Psoas muscle (tissue), 8 donors: Measurements from ENCODE around the gene ROCK1. TPM values are rescaled to one million over a fixed set of nuclear protein-coding genes. Genes with fewer than 3 reads are reported as not detected.

ENCODE experiments used
- ATAC-seq, 4 donors: fragments of 200-7000 bp; cut with Tn5 transposase; one replicate each; pipeline ENCODE4 v1.9.1; 2020; ENCODE audit warnings: moderate library complexity in 3 of 4, mild to moderate bottlenecking in 2 of 4
- DNase-seq, 2 donors: peaks; one replicate each; pipeline ENCODE4 v3.0.0-alpha.2; 2020
- H3K27ac ChIP-seq: fragments of 200-600 bp; one replicate; pipeline ENCODE4 v1.8.0; 2022
- H3K27me3 ChIP-seq, 3 donors: fragments of 200-600 bp in 1 of 3; one replicate each; pipeline versions ENCODE4 v1.6.1 to v1.8.0; 2013 to 2022; ENCODE audit warnings: low read length in 2 of 3, mild to moderate bottlenecking in 2 of 3, moderate library complexity in 1 of 3; ENCODE audit not compliant: insufficient read depth in 3 of 3
- H3K36me3 ChIP-seq, 2 donors: fragments of 200-600 bp in 1 of 2; one replicate each; pipeline versions ENCODE4 v1.6.1 to v1.8.0; 2013 to 2022; ENCODE audit warnings: low read depth in 1 of 2, mild to moderate bottlenecking in 1 of 2, moderate library complexity in 1 of 2; ENCODE audit not compliant: insufficient read depth in 1 of 2
- H3K4me1 ChIP-seq: fragments of 200-600 bp; one replicate; pipeline ENCODE4 v1.8.0; 2022
- H3K4me3 ChIP-seq: fragments of 200-600 bp; one replicate; pipeline ENCODE4 v1.8.0; 2022; ENCODE audit warnings: mild to moderate bottlenecking
- H3K9me3 ChIP-seq: fragments of 200-600 bp; one replicate; pipeline ENCODE4 v1.8.0; 2022
- WGBS, 3 donors: extraction: QIAGEN DNeasy Blood & Tissue Kit; methylation state at CpG; one replicate each; pipeline versions ENCODE4 v1.1.6 to v1.1.7; 2013; 5-methylcytosine and 5-hydroxymethylcytosine counted together
- intact Hi-C, 2 donors: fragments of 100-400 bp; cut with DNase I; formaldehyde crosslinking; loops; one replicate each; pipeline versions ENCODE4 v1.11.0 to v1.14.2; 2022
- polyA plus RNA-seq, 3 donors: library from polyadenylated mRNA; stranded (reverse); fragments of 200-250 nt; gene quantifications; one replicate each; pipeline ENCODE4 v1.2.3, GENCODE V29; 2013
- total RNA-seq, 4 donors: library from RNA; stranded (reverse); fragmentation: NEBNext Ultra II Directional in 2 of 4; extraction: Animal tissue kit (Norgen Biotek cat#: 25700) in 2 of 4; gene quantifications; one replicate each; pipeline versions ENCODE4 v1.2.1 to v1.2.4, GENCODE V29; 2021 to 2023
- TF ChIP-seq, protein P1 (sequence below): fragments of 200-600 bp; IDR thresholded peaks from one replicate; pipeline ENCODE4 v1.8.0; 2022; ENCODE audit warnings: antibody characterized with exemption
- donor health status: healthy with polysubstance abuse.
- donor health status: DM: no; HTN: no; CAD: no; lungs with moderate emphysema.
- donor health status: Bipolar disorder and iron deficiency.
- donor health status: healthy.
- donor health status: DM: yes; HTN: yes; CAD: no.
- donor health status: DM: no; HTN: no; CAD: no.
- donor health status: DM: no; HTN: no; CAD: no.
- donor health status: DM: yes; HTN: yes; CAD: no.

The ROCK1 gene
- total and polyA plus RNA-seq, 7 donors: 4.9 to 16.0 (median 13.5) TPM

DNA sequence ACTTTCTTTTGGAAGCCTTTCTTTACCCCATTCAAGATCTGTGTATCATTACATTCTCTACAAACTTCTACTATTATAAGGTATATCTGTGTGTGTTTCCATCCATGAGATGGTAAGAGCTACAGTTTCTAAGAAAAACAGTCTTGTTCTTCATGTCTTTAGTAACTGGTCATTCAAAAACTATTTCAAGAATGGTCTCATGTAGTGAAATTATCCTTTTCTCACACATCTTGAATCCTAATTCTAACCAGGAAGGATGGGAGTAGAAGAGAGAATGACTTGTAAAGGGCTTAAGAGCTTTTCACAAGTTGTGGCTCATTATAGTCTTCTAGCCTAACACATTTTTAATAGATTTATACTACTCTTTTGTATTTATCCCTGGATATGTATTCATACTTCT lies 47.3 kb downstream of the ROCK1 start:
- no peaks in the 10 kb centered on the region for H3K36me3 ChIP-seq
- no peak overlapping the region for H3K4me3 ChIP-seq
- H3K9me3 ChIP-seq: no peaks in the 10 kb centered on the region
- DNase-seq (no peak), ATAC-seq (no peak)
- no peaks in the 10 kb centered on the region for H3K4me1 ChIP-seq
- TF ChIP-seq, protein P1, sequence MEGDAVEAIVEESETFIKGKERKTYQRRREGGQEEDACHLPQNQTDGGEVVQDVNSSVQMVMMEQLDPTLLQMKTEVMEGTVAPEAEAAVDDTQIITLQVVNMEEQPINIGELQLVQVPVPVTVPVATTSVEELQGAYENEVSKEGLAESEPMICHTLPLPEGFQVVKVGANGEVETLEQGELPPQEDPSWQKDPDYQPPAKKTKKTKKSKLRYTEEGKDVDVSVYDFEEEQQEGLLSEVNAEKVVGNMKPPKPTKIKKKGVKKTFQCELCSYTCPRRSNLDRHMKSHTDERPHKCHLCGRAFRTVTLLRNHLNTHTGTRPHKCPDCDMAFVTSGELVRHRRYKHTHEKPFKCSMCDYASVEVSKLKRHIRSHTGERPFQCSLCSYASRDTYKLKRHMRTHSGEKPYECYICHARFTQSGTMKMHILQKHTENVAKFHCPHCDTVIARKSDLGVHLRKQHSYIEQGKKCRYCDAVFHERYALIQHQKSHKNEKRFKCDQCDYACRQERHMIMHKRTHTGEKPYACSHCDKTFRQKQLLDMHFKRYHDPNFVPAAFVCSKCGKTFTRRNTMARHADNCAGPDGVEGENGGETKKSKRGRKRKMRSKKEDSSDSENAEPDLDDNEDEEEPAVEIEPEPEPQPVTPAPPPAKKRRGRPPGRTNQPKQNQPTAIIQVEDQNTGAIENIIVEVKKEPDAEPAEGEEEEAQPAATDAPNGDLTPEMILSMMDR: no peak
- H3K27me3 ChIP-seq: no peaks in the 10 kb centered on the region
- intact Hi-C loops: loop anchor here in 1 of 2 donors (10.0 kb wide), 1 partner anchor 50 kb away; the partner anchor contains the start of gene ROCK1
- H3K27ac ChIP-seq: no peak overlapping the region

DNA sequence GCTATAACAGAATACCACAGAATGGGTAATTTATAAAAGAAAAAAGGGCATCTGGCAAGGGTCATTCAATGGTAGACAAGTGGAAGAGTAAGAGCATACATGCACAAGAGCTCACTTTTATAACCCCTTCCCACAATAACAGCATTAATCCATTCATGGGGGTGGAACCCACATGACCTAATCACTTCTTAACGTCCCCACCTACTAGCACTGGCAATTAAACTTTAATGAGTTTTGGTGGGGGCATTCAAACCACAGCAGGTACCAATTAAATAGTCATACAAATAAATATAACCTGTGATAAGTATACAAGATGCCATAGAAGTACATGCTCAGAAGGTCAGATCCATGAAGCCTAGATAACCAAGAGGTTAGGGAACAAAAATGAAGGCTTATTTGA lies 48.6 kb downstream of the ROCK1 start:
- Histone ChIP-seq H3K9me3 (no peaks in the 10 kb centered on the region), H3K4me1 (no peaks in the 10 kb centered on the region), H3K27me3 (no peaks in the 10 kb centered on the region), H3K27ac (no peak overlapping the region), H3K36me3 (no peaks in the 10 kb centered on the region), H3K4me3 (no peak overlapping the region)
- ATAC-seq (no peak), DNase-seq (no peak)
- 52 to 84% (median 56%) methylated on average over 1 of the region's 1 CpG for WGBS, 3 donors
- TF ChIP-seq, protein P1: no peak
- intact Hi-C loops: loop anchor here in 1 of 2 donors (10.0 kb wide), 1 partner anchor 52 kb away; the partner anchor contains the start of gene ROCK1

DNA sequence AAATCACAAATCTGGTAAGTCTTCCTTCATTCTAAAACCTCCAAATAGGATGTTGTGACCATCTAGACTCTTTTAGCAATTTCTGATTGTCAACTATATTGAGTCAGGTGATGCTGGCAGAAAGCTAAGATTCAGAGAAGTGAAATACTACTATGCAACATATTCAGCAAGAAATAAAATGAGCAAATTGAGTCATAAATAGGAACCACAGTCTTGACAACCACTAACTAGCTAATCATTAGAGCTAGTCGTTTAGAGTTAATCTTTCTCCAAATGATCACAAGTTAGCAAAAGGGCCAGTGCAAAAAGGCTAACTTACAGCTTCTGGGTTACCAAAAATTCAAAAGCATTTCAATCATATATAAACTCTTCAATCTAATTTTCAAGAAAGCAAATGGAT lies 54.5 kb downstream of the ROCK1 start:
- WGBS, 3 donors: 91 to 100% (median 92%) methylated on average over 1 of the region's 1 CpG
- Histone ChIP-seq H3K27me3 (no peaks in the 10 kb centered on the region), H3K4me1 (peaks cover 19% of the 10 kb centered on the region)

DNA sequence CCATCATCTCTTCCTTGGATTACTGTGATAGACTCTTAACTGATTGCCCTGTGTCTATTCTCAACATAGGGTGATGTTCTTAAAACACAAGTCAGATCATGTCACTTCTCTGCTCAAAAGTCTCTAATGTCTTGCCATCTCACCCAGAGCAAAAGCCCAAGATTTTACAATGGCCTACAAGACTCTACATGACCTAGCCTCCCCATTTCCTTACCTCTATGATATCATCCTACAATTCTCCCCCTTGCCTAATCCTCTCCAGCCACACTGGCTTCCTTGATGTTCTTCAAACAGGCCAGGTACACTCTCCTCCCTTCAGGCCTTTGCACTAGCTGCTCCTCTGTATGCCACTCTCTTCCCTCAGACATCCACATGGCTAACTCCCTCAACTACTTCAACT lies 55.1 kb downstream of the ROCK1 start:
- DNase-seq (no peak), ATAC-seq (no peak)
- no peak overlapping the region for H3K4me3 ChIP-seq
- no peaks in the 10 kb centered on the region for H3K9me3 ChIP-seq
- intact Hi-C loops: no loop called here
- peaks cover 23% of the 10 kb centered on the region for H3K4me1 ChIP-seq
- TF ChIP-seq, protein P1: no peak
- H3K27me3 ChIP-seq: no peaks in the 10 kb centered on the region
- no peaks in the 10 kb centered on the region for H3K36me3 ChIP-seq
- H3K27ac ChIP-seq: no peak overlapping the region

More for the DNA sequence above, 54.5 kb downstream of the ROCK1 start:
- no peaks in the 10 kb centered on the region for H3K36me3 ChIP-seq
- H3K9me3 ChIP-seq: no peaks in the 10 kb centered on the region
- TF ChIP-seq, protein P1: no peak
- no peak for DNase-seq
- no peak overlapping the region for H3K4me3 ChIP-seq
- intact Hi-C loops: no loop called here
- H3K27ac ChIP-seq: no peak overlapping the region
- ATAC-seq: no peak

DNA sequence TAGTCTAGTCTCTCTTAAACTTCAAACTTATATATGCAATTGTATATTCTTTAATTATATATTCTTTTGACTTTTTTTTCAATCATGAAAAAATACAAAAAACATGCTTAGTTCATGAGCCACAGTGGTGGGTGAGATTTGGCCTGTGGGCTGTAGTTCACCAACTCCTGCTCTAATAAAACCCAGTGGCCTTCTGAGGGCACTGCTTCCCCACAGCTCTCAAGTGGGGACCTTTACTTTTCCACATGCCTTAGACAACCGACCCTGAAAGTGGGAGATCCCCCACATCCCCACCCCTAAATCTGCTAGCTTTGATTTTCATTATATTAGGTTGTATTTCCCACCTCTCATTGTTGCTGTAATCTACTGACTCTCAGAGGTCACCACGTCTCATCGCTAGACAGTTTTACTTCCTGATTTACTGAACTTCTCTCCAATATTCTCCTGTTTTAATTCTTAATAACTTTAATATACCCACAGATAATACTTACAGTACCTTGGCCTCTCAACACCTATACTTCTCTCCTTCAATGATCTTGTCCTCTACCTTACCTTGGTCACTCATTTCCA lies 57.3 kb downstream of the ROCK1 start:
- Histone ChIP-seq H3K27me3 (no peaks in the 10 kb centered on the region), H3K36me3 (no peaks in the 10 kb centered on the region), H3K4me3 (no peak overlapping the region), H3K4me1 (peaks cover 34% of the 10 kb centered on the region), H3K9me3 (no peaks in the 10 kb centered on the region), H3K27ac (no peak overlapping the region)
- DNase-seq (no peak), ATAC-seq (no peak)
- TF ChIP-seq, protein P1: no peak
- intact Hi-C loops: loop anchor here in 1 of 2 donors (5.0 kb wide), 1 partner anchor 58 kb away; the partner anchor contains the start of gene ROCK1
- 71 to 76% (median 75%) methylated on average over 3 of the region's 3 CpGs for WGBS, 3 donors
